Liver (tissue), 9 donors: ENCODE data around the gene GPR146. TPM values are rescaled to one million over a fixed set of nuclear protein-coding genes. Genes with fewer than 3 reads are reported as not detected.

Experiments used
- DNase-seq: peaks from one replicate; pipeline ENCODE4 v3.0.0-alpha.2; 2017; ENCODE audit warnings: low spot score
- H3K27ac ChIP-seq, 2 donors: one replicate each; pipeline ENCODE4 v1.7.0; 2013; ENCODE audit warnings: inconsistent platforms in 2 of 2, low read length in 2 of 2, control low read depth in 1 of 2, low read depth in 1 of 2, mild to moderate bottlenecking in 1 of 2
- H3K27me3 ChIP-seq, 4 donors: one replicate each; pipeline versions ENCODE4 v1.6.1 to v1.7.0; 2013; ENCODE audit warnings: low read length in 3 of 4, inconsistent platforms in 1 of 4, mild to moderate bottlenecking in 1 of 4, moderate library complexity in 1 of 4; ENCODE audit not compliant: control insufficient read depth in 4 of 4, insufficient read depth in 4 of 4
- H3K36me3 ChIP-seq, 4 donors: one replicate each; pipeline versions ENCODE4 v1.6.1 to v1.7.0; 2013; ENCODE audit warnings: low read length in 3 of 4, mild to moderate bottlenecking in 3 of 4, low read depth in 1 of 4, moderate library complexity in 1 of 4; ENCODE audit not compliant: control insufficient read depth in 4 of 4, insufficient read depth in 3 of 4
- H3K4me1 ChIP-seq, 4 donors: one replicate each; pipeline versions ENCODE4 v1.6.1 to v1.7.0; 2013; ENCODE audit warnings: low read length in 3 of 4, mild to moderate bottlenecking in 3 of 4, moderate library complexity in 1 of 4; ENCODE audit not compliant: control insufficient read depth in 4 of 4, insufficient read depth in 4 of 4
- H3K4me3 ChIP-seq, 3 donors: one replicate each; pipeline versions ENCODE4 v1.6.1 to v1.7.0; 2013; ENCODE audit warnings: low read length in 3 of 3, control low read depth in 1 of 3, low read depth in 1 of 3, mild to moderate bottlenecking in 1 of 3
- H3K9ac ChIP-seq, 2 donors: one replicate each; pipeline ENCODE4 v1.7.0; 2013; ENCODE audit warnings: low read length in 2 of 2, mild to moderate bottlenecking in 2 of 2, moderate library complexity in 2 of 2, control low read depth in 1 of 2, low read depth in 1 of 2
- H3K9me3 ChIP-seq, 4 donors: one replicate each; pipeline versions ENCODE4 v1.6.1 to v1.7.0; 2013; ENCODE audit warnings: low read length in 3 of 4; ENCODE audit not compliant: control insufficient read depth in 4 of 4
- FOXA1 ChIP-seq: IDR thresholded peaks from 2 replicates; pipeline ENCODE4 v1.6.1; 2016; ENCODE audit warnings: antibody characterized with exemption
- FOXA2 ChIP-seq: IDR thresholded peaks from 2 replicates; pipeline ENCODE4 v1.6.1; 2016; ENCODE audit warnings: antibody characterized with exemption
- GABPA ChIP-seq, 2 donors: IDR thresholded peaks in 1 of 2; conservative IDR thresholded peaks in 1 of 2; 2 replicates each; pipeline ENCODE4 v1.6.1; 2016; ENCODE audit warnings: antibody characterized with exemption in 2 of 2, mild to moderate bottlenecking in 1 of 2, moderate library complexity in 1 of 2
- HNF4A ChIP-seq, 2 donors: conservative IDR thresholded peaks; 2 replicates each; pipeline ENCODE4 v1.6.1; 2016; ENCODE audit warnings: antibody characterized with exemption in 2 of 2, mild to moderate bottlenecking in 2 of 2
- HNF4G ChIP-seq: IDR thresholded peaks from 2 replicates; pipeline ENCODE4 v1.6.1; 2016; ENCODE audit warnings: antibody characterized with exemption
- JUND ChIP-seq, 2 donors: IDR thresholded peaks; 2 replicates each; pipeline ENCODE4 v1.6.1; 2016; ENCODE audit warnings: antibody characterized with exemption in 2 of 2
- RXRA ChIP-seq, 2 donors: IDR thresholded peaks; 2 replicates each; pipeline ENCODE4 v1.6.1; 2017 to 2018; ENCODE audit warnings: antibody characterized with exemption in 2 of 2, mild to moderate bottlenecking in 1 of 2
- SP1 ChIP-seq: IDR thresholded peaks from 2 replicates; pipeline ENCODE4 v1.6.1; 2018; ENCODE audit warnings: antibody characterized with exemption, mild to moderate bottlenecking
- TAF1 ChIP-seq: conservative IDR thresholded peaks from 2 replicates; pipeline ENCODE4 v1.6.1; 2016; ENCODE audit warnings: antibody characterized with exemption, mild to moderate bottlenecking
- YY1 ChIP-seq: IDR thresholded peaks from 2 replicates; pipeline ENCODE4 v1.6.1; 2016; ENCODE audit warnings: antibody characterized with exemption, mild to moderate bottlenecking
- WGBS: extraction: QIAGEN DNeasy Blood & Tissue Kit; methylation state at CpG from one replicate; pipeline ENCODE4 v1.1.7; 2013; 5-methylcytosine and 5-hydroxymethylcytosine counted together
- polyA plus RNA-seq, 2 donors: library from polyadenylated mRNA; stranded (reverse) in 1 of 2; unstranded in 1 of 2; fragments of 200-250 nt in 1 of 2; fragments of >200 nt in 1 of 2; fragmentation: Nextera tagmentation in 1 of 2; extraction: Ambion mirVana in 1 of 2; gene quantifications; one replicate each; pipeline versions ENCODE4 v1.2.1 to v1.2.3, GENCODE V29; 2013 to 2015
- total RNA-seq, 2 donors: library from RNA; depleted of rRNA; stranded (reverse); fragments of >200 nt; gene quantifications; one replicate each; pipeline ENCODE4 v1.2.3, GENCODE V29; 2014
- TF ChIP-seq, protein P1 (sequence below): fragments of 150-350 bp; IDR thresholded peaks from 2 replicates; pipeline ENCODE4 v1.5.1; 2017; ENCODE audit warnings: improper control_type of control experiment, low read depth, low read length; ENCODE audit not compliant: missing input control
- TF ChIP-seq, protein P2 (sequence below): IDR thresholded peaks from 2 replicates; pipeline ENCODE4 v1.6.1; 2016; ENCODE audit warnings: antibody characterized with exemption
- TF ChIP-seq, protein P3 (sequence below): IDR thresholded peaks from 2 replicates; pipeline ENCODE4 v1.6.1; 2016; ENCODE audit warnings: antibody characterized with exemption
- TF ChIP-seq, protein P4 (sequence below): IDR thresholded peaks from 2 replicates; pipeline ENCODE4 v1.6.1; 2016; ENCODE audit warnings: antibody characterized with exemption
- donor health status: healthy.
- donor health status: healthy.
- donor health status: healthy.
- donor health status: healthy.
- donor health status: healthy.

Gene GPR146
- total and polyA plus RNA-seq, 4 donors: 15.5 to 33.5 (median 26.7) TPM

DNA sequence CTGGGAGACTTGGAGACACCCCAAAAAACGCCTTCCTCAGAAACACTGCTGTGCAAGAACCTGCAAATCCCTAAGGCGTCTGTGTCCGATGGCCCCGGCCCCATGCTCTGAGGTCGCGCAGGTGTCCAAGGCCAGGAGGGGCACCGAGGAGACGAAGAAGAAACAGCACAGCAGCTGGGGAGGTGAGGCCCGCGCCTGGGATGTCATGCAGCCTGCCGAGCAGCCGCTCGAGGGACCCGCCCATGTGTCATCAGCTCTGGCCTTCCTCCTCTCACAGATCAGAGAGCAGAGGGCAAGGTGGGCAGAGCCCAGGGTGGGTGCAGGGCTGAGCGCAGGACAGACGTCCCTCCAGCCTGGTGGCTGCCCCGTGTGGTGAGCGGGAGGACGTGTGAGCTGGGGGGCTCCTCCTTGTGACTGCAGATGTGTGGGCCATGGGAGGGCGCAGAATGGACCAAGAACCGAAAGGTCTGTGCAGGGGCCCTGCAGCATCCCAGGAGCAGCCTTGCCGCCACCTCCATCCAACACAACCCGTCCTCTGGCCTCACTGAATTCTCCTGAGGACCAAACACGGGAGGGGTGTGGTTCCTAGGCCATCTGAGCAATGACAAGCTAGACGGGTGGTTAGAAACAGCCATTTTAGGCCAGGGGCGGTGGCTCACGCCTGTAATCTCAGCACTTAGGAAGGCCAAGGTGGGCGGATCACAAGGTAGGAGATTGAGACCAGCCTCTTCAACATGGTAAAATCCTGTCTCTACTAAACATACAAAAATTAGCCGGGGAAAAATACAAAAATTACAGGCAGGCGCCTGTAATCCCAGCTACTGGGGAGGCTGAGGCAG lies 30.5 kb downstream of the GPR146 start:
- H3K36me3 ChIP-seq: no peaks in the 10 kb centered on the region
- TF ChIP-seq, protein P1, sequence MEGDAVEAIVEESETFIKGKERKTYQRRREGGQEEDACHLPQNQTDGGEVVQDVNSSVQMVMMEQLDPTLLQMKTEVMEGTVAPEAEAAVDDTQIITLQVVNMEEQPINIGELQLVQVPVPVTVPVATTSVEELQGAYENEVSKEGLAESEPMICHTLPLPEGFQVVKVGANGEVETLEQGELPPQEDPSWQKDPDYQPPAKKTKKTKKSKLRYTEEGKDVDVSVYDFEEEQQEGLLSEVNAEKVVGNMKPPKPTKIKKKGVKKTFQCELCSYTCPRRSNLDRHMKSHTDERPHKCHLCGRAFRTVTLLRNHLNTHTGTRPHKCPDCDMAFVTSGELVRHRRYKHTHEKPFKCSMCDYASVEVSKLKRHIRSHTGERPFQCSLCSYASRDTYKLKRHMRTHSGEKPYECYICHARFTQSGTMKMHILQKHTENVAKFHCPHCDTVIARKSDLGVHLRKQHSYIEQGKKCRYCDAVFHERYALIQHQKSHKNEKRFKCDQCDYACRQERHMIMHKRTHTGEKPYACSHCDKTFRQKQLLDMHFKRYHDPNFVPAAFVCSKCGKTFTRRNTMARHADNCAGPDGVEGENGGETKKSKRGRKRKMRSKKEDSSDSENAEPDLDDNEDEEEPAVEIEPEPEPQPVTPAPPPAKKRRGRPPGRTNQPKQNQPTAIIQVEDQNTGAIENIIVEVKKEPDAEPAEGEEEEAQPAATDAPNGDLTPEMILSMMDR: no peak
- no peak for TF ChIP-seq JUND (IDR thresholded peaks at IDR 0.05)
- TF ChIP-seq SP1: no peak
- TF ChIP-seq, protein P2, sequence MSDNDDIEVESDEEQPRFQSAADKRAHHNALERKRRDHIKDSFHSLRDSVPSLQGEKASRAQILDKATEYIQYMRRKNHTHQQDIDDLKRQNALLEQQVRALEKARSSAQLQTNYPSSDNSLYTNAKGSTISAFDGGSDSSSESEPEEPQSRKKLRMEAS: no peak
- H3K9me3 ChIP-seq: no peaks in the 10 kb centered on the region
- no peaks in the 10 kb centered on the region for H3K4me1 ChIP-seq
- no peak overlapping the region for H3K27ac ChIP-seq
- H3K9ac ChIP-seq: no peak overlapping the region
- no peaks in the 10 kb centered on the region for H3K27me3 ChIP-seq
- 93% methylated on average over 30 of the region's 30 CpGs for WGBS
- H3K4me3 ChIP-seq: no peak overlapping the region
- no peak for DNase-seq

DNA sequence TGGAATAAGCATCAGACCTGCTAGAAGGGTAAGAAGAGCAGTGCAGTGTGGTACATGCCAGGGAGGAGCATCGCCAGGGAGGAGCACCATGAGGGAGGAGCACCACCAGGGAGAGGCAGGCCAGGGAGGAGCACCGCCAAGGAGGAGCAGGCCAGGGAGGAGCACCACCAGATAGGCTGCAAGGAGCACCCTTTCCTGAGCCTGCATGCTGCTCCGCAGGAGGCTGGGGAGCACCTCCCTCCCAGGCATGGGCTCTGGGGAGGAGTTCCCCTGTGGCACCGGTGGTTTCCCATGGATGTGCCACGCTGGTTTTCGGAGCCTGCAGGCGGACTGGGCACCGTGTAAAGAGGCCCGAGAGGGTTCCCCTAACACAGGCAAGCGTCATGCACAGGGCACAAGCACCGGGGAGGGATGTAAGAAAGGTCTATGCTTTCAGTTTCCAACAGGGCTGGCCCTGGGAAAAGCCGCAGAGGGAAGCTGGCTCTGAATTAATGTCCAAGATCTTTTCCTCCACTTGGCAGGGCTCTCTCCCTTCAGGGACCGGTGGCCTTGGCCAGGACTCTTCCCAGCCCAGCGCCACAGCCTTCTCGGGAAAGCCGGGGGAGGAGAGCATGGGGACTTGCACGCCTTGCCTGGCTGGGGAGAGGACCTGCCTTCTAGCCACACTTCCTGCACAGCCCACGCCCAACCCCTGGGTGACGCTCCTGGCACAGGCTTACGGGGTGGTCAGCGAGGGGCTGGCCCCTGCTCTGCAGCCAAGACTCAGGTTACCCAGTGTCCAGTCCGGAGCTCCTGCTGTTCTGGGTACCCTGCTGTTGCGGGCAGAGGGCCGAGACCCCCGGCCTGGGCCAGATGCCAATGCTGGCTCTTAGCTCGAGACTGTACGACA lies 32.1 kb downstream of the GPR146 start:
- no peak for DNase-seq
- no peaks in the 10 kb centered on the region for H3K9me3 ChIP-seq
- H3K27me3 ChIP-seq: no peaks in the 10 kb centered on the region
- no peak overlapping the region for H3K4me3 ChIP-seq
- H3K9ac ChIP-seq: no peak overlapping the region
- H3K36me3 ChIP-seq: no peaks in the 10 kb centered on the region
- no peak overlapping the region for H3K27ac ChIP-seq
- TF ChIP-seq, protein P3, sequence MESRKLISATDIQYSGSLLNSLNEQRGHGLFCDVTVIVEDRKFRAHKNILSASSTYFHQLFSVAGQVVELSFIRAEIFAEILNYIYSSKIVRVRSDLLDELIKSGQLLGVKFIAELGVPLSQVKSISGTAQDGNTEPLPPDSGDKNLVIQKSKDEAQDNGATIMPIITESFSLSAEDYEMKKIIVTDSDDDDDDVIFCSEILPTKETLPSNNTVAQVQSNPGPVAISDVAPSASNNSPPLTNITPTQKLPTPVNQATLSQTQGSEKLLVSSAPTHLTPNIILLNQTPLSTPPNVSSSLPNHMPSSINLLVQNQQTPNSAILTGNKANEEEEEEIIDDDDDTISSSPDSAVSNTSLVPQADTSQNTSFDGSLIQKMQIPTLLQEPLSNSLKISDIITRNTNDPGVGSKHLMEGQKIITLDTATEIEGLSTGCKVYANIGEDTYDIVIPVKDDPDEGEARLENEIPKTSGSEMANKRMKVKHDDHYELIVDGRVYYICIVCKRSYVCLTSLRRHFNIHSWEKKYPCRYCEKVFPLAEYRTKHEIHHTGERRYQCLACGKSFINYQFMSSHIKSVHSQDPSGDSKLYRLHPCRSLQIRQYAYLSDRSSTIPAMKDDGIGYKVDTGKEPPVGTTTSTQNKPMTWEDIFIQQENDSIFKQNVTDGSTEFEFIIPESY: no peak
- TF ChIP-seq, protein P4, sequence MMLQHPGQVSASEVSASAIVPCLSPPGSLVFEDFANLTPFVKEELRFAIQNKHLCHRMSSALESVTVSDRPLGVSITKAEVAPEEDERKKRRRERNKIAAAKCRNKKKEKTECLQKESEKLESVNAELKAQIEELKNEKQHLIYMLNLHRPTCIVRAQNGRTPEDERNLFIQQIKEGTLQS: no peak
- TF ChIP-seq JUND (IDR thresholded peaks at IDR 0.05): no peak
- no peak for TF ChIP-seq YY1
- TF ChIP-seq HNF4G: no peak
- TF ChIP-seq RXRA (IDR thresholded peaks at IDR 0.05): no peak
- no peak for TF ChIP-seq GABPA (IDR thresholded peaks at IDR 0.05 in 1 of 2, conservative IDR thresholded peaks at IDR 0.05 in 1 of 2)
- no peak for TF ChIP-seq TAF1
- no peak for TF ChIP-seq FOXA1
- TF ChIP-seq FOXA2: no peak
- TF ChIP-seq, protein P2: no peak
- TF ChIP-seq, protein P1: no peak
- no peak for TF ChIP-seq HNF4A (conservative IDR thresholded peaks at IDR 0.05)
- no peaks in the 10 kb centered on the region for H3K4me1 ChIP-seq
- 88% methylated on average over 27 of the region's 27 CpGs for WGBS
